Measurements from ENCODE around the gene POLK.
A peak's percentile ranks its signal among the peaks of the same experiment; 100 is the strongest.

The POLK gene

DNA sequence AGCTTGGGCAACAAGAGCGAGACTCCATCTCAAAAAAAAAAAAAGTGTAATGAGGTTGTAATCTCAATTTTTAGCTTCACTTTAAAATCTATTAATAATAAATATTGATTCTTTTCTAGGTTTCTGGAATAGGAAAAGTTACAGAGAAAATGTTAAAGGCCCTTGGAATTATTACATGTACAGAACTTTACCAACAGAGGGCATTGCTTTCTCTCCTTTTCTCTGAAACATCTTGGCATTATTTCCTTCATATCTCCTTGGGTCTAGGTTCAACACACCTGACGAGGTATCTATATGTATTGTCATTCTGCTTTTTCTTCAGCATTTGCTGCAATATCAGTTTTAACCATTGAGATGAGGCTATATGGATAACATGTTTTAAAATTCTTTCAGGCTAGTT, 73.0 kb downstream of the POLK start:
- Histone ChIP-seq H3K36me3 (ENCODE audit: low read depth) (peaks cover 81% of the 10 kb centered on the region), H3K27me3 (ENCODE audit: insufficient read depth, poor library complexity, severe bottlenecking) (no peaks in the 10 kb centered on the region), H3K4me3 (ENCODE audit: severe bottlenecking) (no peak overlapping the region), H3K27ac (ENCODE audit: poor library complexity, severe bottlenecking) (no peak overlapping the region), H3K9me3 (ENCODE audit: severe bottlenecking) (no peaks in the 10 kb centered on the region), H3K4me1 (ENCODE audit: insufficient read depth, poor library complexity, severe bottlenecking) (no peaks in the 10 kb centered on the region)
- TF ChIP-seq, protein P1, sequence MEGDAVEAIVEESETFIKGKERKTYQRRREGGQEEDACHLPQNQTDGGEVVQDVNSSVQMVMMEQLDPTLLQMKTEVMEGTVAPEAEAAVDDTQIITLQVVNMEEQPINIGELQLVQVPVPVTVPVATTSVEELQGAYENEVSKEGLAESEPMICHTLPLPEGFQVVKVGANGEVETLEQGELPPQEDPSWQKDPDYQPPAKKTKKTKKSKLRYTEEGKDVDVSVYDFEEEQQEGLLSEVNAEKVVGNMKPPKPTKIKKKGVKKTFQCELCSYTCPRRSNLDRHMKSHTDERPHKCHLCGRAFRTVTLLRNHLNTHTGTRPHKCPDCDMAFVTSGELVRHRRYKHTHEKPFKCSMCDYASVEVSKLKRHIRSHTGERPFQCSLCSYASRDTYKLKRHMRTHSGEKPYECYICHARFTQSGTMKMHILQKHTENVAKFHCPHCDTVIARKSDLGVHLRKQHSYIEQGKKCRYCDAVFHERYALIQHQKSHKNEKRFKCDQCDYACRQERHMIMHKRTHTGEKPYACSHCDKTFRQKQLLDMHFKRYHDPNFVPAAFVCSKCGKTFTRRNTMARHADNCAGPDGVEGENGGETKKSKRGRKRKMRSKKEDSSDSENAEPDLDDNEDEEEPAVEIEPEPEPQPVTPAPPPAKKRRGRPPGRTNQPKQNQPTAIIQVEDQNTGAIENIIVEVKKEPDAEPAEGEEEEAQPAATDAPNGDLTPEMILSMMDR (IDR thresholded peaks at IDR 0.05; ENCODE audit: poor library complexity, severe bottlenecking) = peak; percentile 53
- ATAC-seq (ENCODE audit: low read depth) = no peak
- no peak for DNase-seq (ENCODE audit: low spot score)

DNA sequence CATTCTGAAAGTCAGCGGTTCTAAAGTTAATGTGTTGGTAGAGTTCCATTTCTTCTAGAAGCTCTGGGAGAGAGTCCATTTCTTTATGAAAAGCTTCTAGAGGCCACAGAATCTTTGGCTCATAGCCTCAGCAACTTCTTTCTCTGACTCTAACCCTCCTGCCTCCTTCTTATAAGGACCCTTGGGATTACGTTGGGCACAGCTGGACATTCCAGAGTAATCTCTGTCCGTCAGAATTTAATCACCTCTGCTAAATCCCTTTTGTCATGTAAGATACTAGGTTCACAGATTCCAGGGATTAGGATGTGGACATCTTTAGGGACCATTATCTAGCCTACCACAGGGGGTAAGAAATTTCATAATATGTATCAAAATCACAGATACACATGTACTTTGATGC, 77.0 kb downstream of the POLK start:
- Histone ChIP-seq H3K4me3 (ENCODE audit: severe bottlenecking) (no peak overlapping the region), H3K27ac (ENCODE audit: poor library complexity, severe bottlenecking) (no peak overlapping the region), H3K4me1 (ENCODE audit: insufficient read depth, poor library complexity, severe bottlenecking) (no peaks in the 10 kb centered on the region), H3K27me3 (ENCODE audit: insufficient read depth, poor library complexity, severe bottlenecking) (no peaks in the 10 kb centered on the region), H3K36me3 (ENCODE audit: low read depth) (peaks cover 81% of the 10 kb centered on the region), H3K9me3 (ENCODE audit: severe bottlenecking) (peaks cover 2% of the 10 kb centered on the region)
- ATAC-seq (ENCODE audit: low read depth) = no peak
- no peak for DNase-seq (ENCODE audit: low spot score)
- TF ChIP-seq, protein P1 (IDR thresholded peaks at IDR 0.05; ENCODE audit: poor library complexity, severe bottlenecking) = no peak

DNA sequence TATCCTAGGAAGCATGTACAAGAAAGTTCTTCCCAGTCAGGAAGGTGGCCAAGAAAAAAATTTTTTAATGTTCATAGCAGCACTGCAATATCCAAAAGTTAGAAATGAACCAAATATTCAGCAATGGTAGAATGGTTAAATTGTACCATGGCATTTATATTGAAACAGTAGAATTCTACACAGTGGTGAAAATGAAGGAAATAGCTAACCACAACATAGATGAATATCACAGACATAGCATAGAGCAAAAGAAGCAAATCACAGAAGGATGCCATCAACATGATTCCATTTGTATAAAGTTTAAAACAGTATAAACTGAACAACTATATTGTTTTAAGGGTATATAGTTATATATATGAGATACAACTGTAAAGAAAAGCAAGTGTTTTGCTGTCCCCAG, 88.8 kb downstream of the POLK start:
- ATAC-seq (ENCODE audit: low read depth) = no peak

DNA sequence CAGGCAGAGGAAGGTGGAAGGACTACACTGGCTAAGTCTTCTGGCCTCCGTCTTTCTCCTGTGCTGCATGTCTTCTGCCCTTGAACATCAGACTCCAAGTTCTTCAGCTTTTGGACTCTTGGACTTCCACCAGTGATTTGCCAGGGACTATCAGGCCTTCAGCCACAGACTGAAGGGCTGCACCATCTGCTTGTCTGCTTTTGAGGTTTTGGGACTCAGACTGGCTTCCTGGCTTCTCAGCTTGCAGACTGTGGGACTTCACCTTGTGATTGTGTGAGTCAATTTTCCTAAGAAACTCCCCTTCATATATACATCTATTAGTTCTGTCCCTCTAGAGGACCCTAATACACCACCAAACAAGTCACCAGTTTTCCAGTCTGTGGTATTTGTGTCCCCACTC, 89.9 kb downstream of the POLK start:
- DNase-seq (ENCODE audit: low spot score) = no peak
- TF ChIP-seq, protein P1 (IDR thresholded peaks at IDR 0.05; ENCODE audit: poor library complexity, severe bottlenecking) = no peak
- Histone ChIP-seq H3K9me3 (ENCODE audit: severe bottlenecking) (no peaks in the 10 kb centered on the region), H3K4me3 (ENCODE audit: severe bottlenecking) (no peak overlapping the region), H3K27ac (ENCODE audit: poor library complexity, severe bottlenecking) (no peak overlapping the region), H3K4me1 (ENCODE audit: insufficient read depth, poor library complexity, severe bottlenecking) (no peaks in the 10 kb centered on the region), H3K36me3 (ENCODE audit: low read depth) (peaks cover 24% of the 10 kb centered on the region), H3K27me3 (ENCODE audit: insufficient read depth, poor library complexity, severe bottlenecking) (no peaks in the 10 kb centered on the region)
- ATAC-seq (ENCODE audit: low read depth) = no peak

More for the DNA sequence above, 88.8 kb downstream of the POLK start:
- Histone ChIP-seq H3K36me3 (ENCODE audit: low read depth) (peaks cover 30% of the 10 kb centered on the region), H3K4me3 (ENCODE audit: severe bottlenecking) (no peak overlapping the region), H3K9me3 (ENCODE audit: severe bottlenecking) (no peaks in the 10 kb centered on the region), H3K4me1 (ENCODE audit: insufficient read depth, poor library complexity, severe bottlenecking) (no peaks in the 10 kb centered on the region), H3K27me3 (ENCODE audit: insufficient read depth, poor library complexity, severe bottlenecking) (no peaks in the 10 kb centered on the region), H3K27ac (ENCODE audit: poor library complexity, severe bottlenecking) (no peak overlapping the region)
- TF ChIP-seq, protein P1 (IDR thresholded peaks at IDR 0.05; ENCODE audit: poor library complexity, severe bottlenecking) = no peak
- no peak for DNase-seq (ENCODE audit: low spot score)

DNA sequence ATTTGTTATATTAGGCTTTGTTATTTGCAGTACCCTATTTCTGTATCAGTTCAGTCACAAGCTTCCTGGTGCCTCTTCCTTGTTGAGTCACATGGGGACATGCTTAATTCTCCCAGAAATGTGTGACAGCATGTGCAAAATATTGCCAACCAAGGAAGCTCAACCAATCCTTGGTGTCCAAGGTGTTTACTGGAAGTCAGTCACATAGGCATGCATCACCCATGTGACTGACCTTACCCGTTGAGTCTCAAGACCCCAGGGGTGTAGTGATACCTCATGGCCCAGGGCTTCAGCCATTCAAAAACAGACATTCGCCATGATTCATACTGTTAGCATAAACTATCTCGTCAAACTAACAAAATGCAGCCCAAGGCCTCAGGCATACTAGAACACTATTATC, 90.3 kb downstream of the POLK start:
- DNase-seq (ENCODE audit: low spot score) (no peak), ATAC-seq (ENCODE audit: low read depth) (peak; percentile 26; the same call in 1 of the 3 replicates)
- Histone ChIP-seq H3K4me3 (ENCODE audit: severe bottlenecking) (no peak overlapping the region), H3K27me3 (ENCODE audit: insufficient read depth, poor library complexity, severe bottlenecking) (no peaks in the 10 kb centered on the region), H3K9me3 (ENCODE audit: severe bottlenecking) (no peaks in the 10 kb centered on the region), H3K4me1 (ENCODE audit: insufficient read depth, poor library complexity, severe bottlenecking) (no peaks in the 10 kb centered on the region), H3K27ac (ENCODE audit: poor library complexity, severe bottlenecking) (no peak overlapping the region), H3K36me3 (ENCODE audit: low read depth) (peaks cover 20% of the 10 kb centered on the region)
- TF ChIP-seq, protein P1 (IDR thresholded peaks at IDR 0.05; ENCODE audit: poor library complexity, severe bottlenecking) = no peak
